GM19351 (cell line): ENCODE data around the gene NAPA.

Source experiments
- ATAC-seq: cut with Tn5 transposase; IDR thresholded peaks from one replicate; pipeline ENCODE4 v1.9.1; 2021; ENCODE audit warnings: mild to moderate bottlenecking, moderate library complexity; ENCODE audit not compliant: unreplicated experiment

Gene NAPA

GRCh38 chr19:47464675-47465419 lies 50.0 kb downstream of the NAPA start:
- ATAC-seq = no peak

- no peak for ATAC-seq
These were observed 53.0 kb downstream of the NAPA start for GRCh38 chr19:47461876-47462275.

- no peak for ATAC-seq
These were observed 55.4 kb downstream of the NAPA start for GRCh38 chr19:47459477-47459876.

- no peak for ATAC-seq
These were observed 56.2 kb downstream of the NAPA start for GRCh38 chr19:47458672-47459071.

GRCh38 chr19:47456721-47457474 lies 58.0 kb downstream of the NAPA start:
- no peak for ATAC-seq

- ATAC-seq = no peak
These were observed 64.4 kb downstream of the NAPA start for GRCh38 chr19:47450478-47450877.

GRCh38 chr19:47448360-47448727 lies 66.5 kb downstream of the NAPA start:
- no peak for ATAC-seq

GRCh38 chr19:47447470-47448359 lies 67.1 kb downstream of the NAPA start:
- ATAC-seq = no peak

GRCh38 chr19:47446534-47447469 lies 68.1 kb downstream of the NAPA start:
- no peak for ATAC-seq

- ATAC-seq = no peak
These were observed 68.9 kb downstream of the NAPA start for GRCh38 chr19:47445937-47446402.

- ATAC-seq = no peak
These were observed 69.3 kb downstream of the NAPA start for GRCh38 chr19:47445527-47445926.

- ATAC-seq = no peak
These were observed 70.5 kb downstream of the NAPA start for GRCh38 chr19:47444388-47444821.

- no peak for ATAC-seq
These were observed 71.5 kb downstream of the NAPA start for GRCh38 chr19:47443331-47443730.

GRCh38 chr19:47438793-47439220 lies 76.1 kb downstream of the NAPA start:
- no peak for ATAC-seq
